Left forelimb (tissue), 1 donor: Measurements from ENCODE around the gene GALNT10.

Source experiments
- DNase-seq: peaks from one replicate; pipeline ENCODE4 v3.0.0-alpha.2; 2018; ENCODE audit warnings: low spot score

GALNT10 gene

GRCh38 chr5:154296525-154297159, 106.1 kb downstream of the GALNT10 start:
- no peak for DNase-seq

- no peak for DNase-seq
Measured at GRCh38 chr5:154298065-154298464, 107.5 kb downstream of the GALNT10 start.

GRCh38 chr5:154300207-154300883, 109.8 kb downstream of the GALNT10 start:
- DNase-seq, result no peak

- no peak for DNase-seq
Measured at GRCh38 chr5:154301726-154302125, 111.2 kb downstream of the GALNT10 start.

GRCh38 chr5:154302161-154302560, 111.6 kb downstream of the GALNT10 start:
- DNase-seq, result no peak

- no peak for DNase-seq
Measured at GRCh38 chr5:154303133-154303532, 112.6 kb downstream of the GALNT10 start.

GRCh38 chr5:154308443-154309370, 118.2 kb downstream of the GALNT10 start:
- no peak for DNase-seq

- DNase-seq, result no peak
Measured at GRCh38 chr5:154309371-154309745, 118.8 kb downstream of the GALNT10 start.

- no peak for DNase-seq
Measured at GRCh38 chr5:154309805-154310204, 119.3 kb downstream of the GALNT10 start.

GRCh38 chr5:154311362-154311761, 120.8 kb downstream of the GALNT10 start:
- no peak for DNase-seq

- DNase-seq, result no peak
Measured at GRCh38 chr5:154312000-154312399, 121.5 kb downstream of the GALNT10 start.

- no peak for DNase-seq
Measured at GRCh38 chr5:154312576-154312975, 122.0 kb downstream of the GALNT10 start.

- DNase-seq, result no peak
Measured at GRCh38 chr5:154313360-154314017, 123.0 kb downstream of the GALNT10 start.

GRCh38 chr5:154315196-154315595, 124.7 kb downstream of the GALNT10 start:
- no peak for DNase-seq

GRCh38 chr5:154315756-154316155, 125.2 kb downstream of the GALNT10 start:
- no peak for DNase-seq

- DNase-seq, result no peak
Measured at GRCh38 chr5:154316223-154316935, 125.8 kb downstream of the GALNT10 start.

GRCh38 chr5:154317916-154318315, 127.4 kb downstream of the GALNT10 start:
- DNase-seq, result no peak

GRCh38 chr5:154318691-154319090, 128.2 kb downstream of the GALNT10 start:
- no peak for DNase-seq

- no peak for DNase-seq
Measured at GRCh38 chr5:154319736-154320135, 129.2 kb downstream of the GALNT10 start.

- no peak for DNase-seq
Measured at GRCh38 chr5:154320224-154321089, 129.9 kb downstream of the GALNT10 start.

GRCh38 chr5:154321546-154321945, 131.0 kb downstream of the GALNT10 start:
- DNase-seq, result no peak
